VCaP (cell line): ENCODE data around the gene FOXP3.

Experiments used
- H3K27ac ChIP-seq: fragments of 450-650 bp; 2 replicates; pipeline ENCODE4 v1.5.1; 2017
- CTCF ChIP-seq: fragments of 450-650 bp; conservative IDR thresholded peaks from 2 replicates; pipeline ENCODE4 v1.5.1; 2017; ENCODE audit warnings: mild to moderate bottlenecking, moderate library complexity

The FOXP3 gene

GRCh38 chrX:49233887-49234555 lies 30.5 kb downstream of the FOXP3 start:
- no peak for TF ChIP-seq CTCF

GRCh38 chrX:49233176-49233575 lies 31.3 kb downstream of the FOXP3 start, which contains the start of gene CACNA1F:
Gene CACNA1F (minus strand): TSS chrX:49233340. CDS start chrX:49233309, 31 bp downstream.
- no peak for TF ChIP-seq CTCF
- H3K27ac ChIP-seq = no peak within 1 kb of the TSS

More at GRCh38 chrX:49233887-49234555, 30.5 kb downstream of the FOXP3 start:
- no peak overlapping the region for H3K27ac ChIP-seq

- TF ChIP-seq CTCF = no peak
- H3K27ac ChIP-seq = no peak overlapping the region
Measured at GRCh38 chrX:49232525-49232924, 32.0 kb downstream of the FOXP3 start.

GRCh38 chrX:49231333-49232000 lies 33.0 kb downstream of the FOXP3 start:
- H3K27ac ChIP-seq = no peak overlapping the region
- TF ChIP-seq CTCF = no peak

GRCh38 chrX:49230500-49231232 lies 33.8 kb downstream of the FOXP3 start:
- no peak overlapping the region for H3K27ac ChIP-seq
- TF ChIP-seq CTCF = no peak

- no peak overlapping the region for H3K27ac ChIP-seq
- TF ChIP-seq CTCF = no peak
Measured at GRCh38 chrX:49228185-49228584, 36.3 kb downstream of the FOXP3 start.

GRCh38 chrX:49227726-49228125 lies 36.8 kb downstream of the FOXP3 start:
- no peak for TF ChIP-seq CTCF
- no peak overlapping the region for H3K27ac ChIP-seq
